Upper lobe of left lung (tissue), 6 donors: ENCODE data around the gene LMO3. TPM values are rescaled to one million over a fixed set of nuclear protein-coding genes. Genes with fewer than 3 reads are reported as not detected.
A peak's percentile ranks its signal among the peaks of the same experiment; 100 is the strongest.

Experiments
- ATAC-seq, 2 donors: fragments of 200-7000 bp; cut with Tn5 transposase; one replicate each; pipeline ENCODE4 v1.9.1; 2022; ENCODE audit warnings: mild to moderate bottlenecking in 2 of 2, moderate library complexity in 2 of 2; ENCODE audit not compliant: low FRiP score in 2 of 2
- DNase-seq, 2 donors: peaks; one replicate each; pipeline ENCODE4 v3.0.0-alpha.2; 2019 to 2020
- H3K27ac ChIP-seq, 4 donors: fragments of 200-600 bp; sonication (generic); one replicate each; pipeline ENCODE4 v1.5.1; 2016 to 2019
- H3K27me3 ChIP-seq, 4 donors: fragments of 200-600 bp; sonication (generic); one replicate each; pipeline ENCODE4 v1.5.1; 2017 to 2019
- H3K36me3 ChIP-seq, 4 donors: fragments of 200-600 bp; sonication (generic); one replicate each; pipeline ENCODE4 v1.5.1; 2016 to 2019
- H3K4me1 ChIP-seq, 4 donors: fragments of 200-600 bp; sonication (generic); one replicate each; pipeline ENCODE4 v1.5.1; 2018 to 2019
- H3K4me3 ChIP-seq, 4 donors: fragments of 200-600 bp; sonication (generic); one replicate each; pipeline ENCODE4 v1.5.1; 2017 to 2019; ENCODE audit warnings: mild to moderate bottlenecking in 2 of 4, moderate library complexity in 1 of 4
- H3K9me3 ChIP-seq, 4 donors: fragments of 200-600 bp; sonication (generic); one replicate each; pipeline ENCODE4 v1.5.1; 2018 to 2019
- CTCF ChIP-seq, 6 experiments: fragments of 450-650 bp in 4 of 6; fragments of 200-600 bp in 2 of 6; sonication (generic) in 2 of 6; IDR thresholded peaks; one replicate each; pipeline ENCODE4 v1.5.1; 2016 to 2019; ENCODE audit warnings: antibody characterized with exemption in 6 of 6
- EP300 ChIP-seq, 4 donors: sonication (generic); formaldehyde crosslinking; IDR thresholded peaks; one replicate each; pipeline ENCODE4 v1.5.1; 2017; ENCODE audit warnings: antibody characterized with exemption in 4 of 4, control low read depth in 2 of 4
- POLR2A ChIP-seq, 4 donors: fragments of 450-650 bp; IDR thresholded peaks; one replicate each; pipeline ENCODE4 v1.5.1; 2016 to 2017; ENCODE audit warnings: antibody characterized with exemption in 4 of 4, mild to moderate bottlenecking in 2 of 4
- POLR2AphosphoS5 ChIP-seq, 2 donors: sonication (generic); formaldehyde crosslinking; IDR thresholded peaks; one replicate each; pipeline ENCODE4 v1.5.1; 2017; ENCODE audit warnings: antibody characterized with exemption in 2 of 2
- WGBS, 2 donors: methylation state at CpG; one replicate each; pipeline ENCODE4 v1.1.5; 2017 to 2018; 5-methylcytosine and 5-hydroxymethylcytosine counted together
- total RNA-seq, 6 donors: library from RNA; depleted of rRNA in 4 of 6; stranded (reverse); fragments of >200 nt in 4 of 6; gene quantifications; one replicate each; pipeline versions ENCODE4 v1.1.0 to v1.2.1, GENCODE V29; 2016 to 2021
- donor health status: DM: no; HTN: no; CAD: no; lungs with moderate emphysema.
- donor health status: DM: no; HTN: yes; CAD: no; lungs with severe emphysema.

LMO3 gene
- total RNA-seq, 6 donors from 2014 or later = 100 to 372 (median 166) TPM

- Histone ChIP-seq H3K9me3 (no peaks in the 10 kb centered on the region), H3K4me1 (no peaks in the 10 kb centered on the region), H3K36me3 (no peaks in the 10 kb centered on the region), H3K27ac (no peak overlapping the region), H3K4me3 (no peak overlapping the region), H3K27me3 (no peaks in the 10 kb centered on the region)
- WGBS, 2 donors = 76 to 82% methylated on average over 2 of the region's 2 CpGs
- DNase-seq = no peak
- peak in 1 of 2 donors; percentile 78 for ATAC-seq
- no peak for TF ChIP-seq POLR2A (IDR thresholded peaks at IDR 0.05)
- TF ChIP-seq CTCF (IDR thresholded peaks at IDR 0.05) = no peak
- TF ChIP-seq POLR2AphosphoS5 (IDR thresholded peaks at IDR 0.05) = no peak
- TF ChIP-seq EP300 (IDR thresholded peaks at IDR 0.05) = no peak
These were observed 79.3 kb downstream of the LMO3 start for GRCh38 chr12:16526693-16527092.

DNA sequence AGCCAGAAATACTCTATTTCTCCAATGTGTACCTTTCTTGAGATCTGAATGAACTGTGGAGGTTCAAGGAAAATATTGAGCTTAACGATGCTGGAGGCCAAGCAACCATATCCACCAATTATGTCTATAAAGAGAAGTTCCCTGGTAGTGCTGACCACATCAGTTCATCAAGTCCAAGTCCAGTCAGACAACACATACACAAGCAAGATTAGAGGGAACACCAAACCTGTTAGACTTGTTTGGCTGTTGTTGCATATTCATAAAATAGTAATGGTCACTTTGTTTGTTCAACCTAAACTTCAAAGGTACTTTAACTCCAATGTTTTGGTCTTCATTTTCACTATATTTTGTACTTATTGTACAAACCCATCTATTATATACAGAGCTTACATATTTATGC, 81.6 kb downstream of the LMO3 start:
- TF ChIP-seq CTCF (IDR thresholded peaks at IDR 0.05) (no peak), EP300 (IDR thresholded peaks at IDR 0.05) (no peak), POLR2A (IDR thresholded peaks at IDR 0.05) (no peak), POLR2AphosphoS5 (IDR thresholded peaks at IDR 0.05) (no peak)
- H3K4me1 ChIP-seq = no peaks in the 10 kb centered on the region
- no peak overlapping the region for H3K4me3 ChIP-seq
- ATAC-seq (no peak), DNase-seq (no peak)
- H3K9me3 ChIP-seq = no peaks in the 10 kb centered on the region
- no peak overlapping the region for H3K27ac ChIP-seq
- H3K27me3 ChIP-seq = no peaks in the 10 kb centered on the region
- H3K36me3 ChIP-seq = no peaks in the 10 kb centered on the region
- 63 to 70% methylated on average over 1 of the region's 1 CpG for WGBS, 2 donors

GRCh38 chr12:16523951-16524331, 82.0 kb downstream of the LMO3 start:
- H3K4me1 ChIP-seq = no peaks in the 10 kb centered on the region
- DNase-seq (no peak), ATAC-seq (no peak)
- TF ChIP-seq EP300 (IDR thresholded peaks at IDR 0.05) (no peak), POLR2A (IDR thresholded peaks at IDR 0.05) (no peak), POLR2AphosphoS5 (IDR thresholded peaks at IDR 0.05) (no peak), CTCF (IDR thresholded peaks at IDR 0.05) (no peak)
- H3K9me3 ChIP-seq = no peaks in the 10 kb centered on the region
- no peak overlapping the region for H3K27ac ChIP-seq
- no peak overlapping the region for H3K4me3 ChIP-seq
- H3K36me3 ChIP-seq = no peaks in the 10 kb centered on the region
- H3K27me3 ChIP-seq = no peaks in the 10 kb centered on the region

DNA sequence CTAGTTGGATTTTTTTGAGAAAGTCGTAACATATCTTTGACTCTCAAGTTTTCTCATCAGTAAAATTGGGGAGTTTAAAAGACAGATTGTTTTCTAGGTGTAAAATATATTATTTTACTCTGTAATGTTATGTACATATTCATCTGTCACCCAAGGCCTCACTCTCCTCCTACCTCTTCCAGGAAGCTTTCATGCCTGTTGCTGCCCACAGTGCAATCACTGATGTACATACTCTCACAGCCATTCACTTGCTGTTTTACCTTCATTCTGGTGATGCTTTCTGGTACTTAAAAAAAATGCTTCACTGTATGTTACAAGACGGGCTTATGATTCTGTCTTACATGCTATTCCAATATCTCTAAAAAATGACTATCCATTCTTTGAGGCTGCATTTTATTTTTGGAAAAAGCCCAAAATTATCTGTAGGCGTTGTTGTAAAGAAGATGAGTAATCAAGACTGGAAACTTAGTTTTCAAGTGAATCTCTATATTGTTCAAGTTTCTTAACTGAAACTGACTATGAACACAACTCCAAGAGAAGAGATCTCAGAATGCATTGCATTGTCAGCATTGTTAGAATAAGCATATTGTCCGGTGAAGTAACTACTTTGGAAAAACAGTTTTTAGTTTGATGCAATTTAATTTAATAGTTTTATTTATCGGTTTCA, 82.5 kb downstream of the LMO3 start:
- H3K9me3 ChIP-seq = no peaks in the 10 kb centered on the region
- no peak overlapping the region for H3K4me3 ChIP-seq
- no peaks in the 10 kb centered on the region for H3K4me1 ChIP-seq
- ATAC-seq (no peak), DNase-seq (no peak)
- 85 to 86% methylated on average over 5 of the region's 5 CpGs for WGBS, 2 donors
- TF ChIP-seq EP300 (IDR thresholded peaks at IDR 0.05) (no peak), CTCF (IDR thresholded peaks at IDR 0.05) (no peak), POLR2A (IDR thresholded peaks at IDR 0.05) (no peak), POLR2AphosphoS5 (IDR thresholded peaks at IDR 0.05) (no peak)
- H3K27me3 ChIP-seq = no peaks in the 10 kb centered on the region
- H3K36me3 ChIP-seq = no peaks in the 10 kb centered on the region
- H3K27ac ChIP-seq = no peak overlapping the region

DNA sequence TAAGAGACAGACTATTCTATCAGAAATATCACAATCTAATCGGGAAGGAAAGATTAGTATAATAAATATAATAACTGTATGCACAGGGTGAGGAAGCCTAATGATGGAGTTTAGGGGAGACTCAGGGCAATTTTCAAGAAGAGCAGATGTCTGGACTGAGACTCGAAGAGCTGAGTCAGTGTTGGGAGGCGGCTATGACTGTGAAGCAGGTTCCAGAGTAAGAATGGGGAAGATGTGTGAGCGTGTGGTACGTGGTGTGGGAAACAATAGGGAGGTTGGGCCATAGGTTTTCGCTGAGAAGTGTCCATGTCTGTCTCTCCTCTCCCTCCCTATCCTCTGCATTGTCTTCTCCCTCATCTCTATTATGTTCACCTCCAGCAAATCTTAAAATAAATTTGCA, 85.6 kb downstream of the LMO3 start:
- Histone ChIP-seq H3K36me3 (no peaks in the 10 kb centered on the region), H3K4me1 (no peaks in the 10 kb centered on the region), H3K27me3 (no peaks in the 10 kb centered on the region), H3K9me3 (no peaks in the 10 kb centered on the region), H3K4me3 (no peak overlapping the region), H3K27ac (no peak overlapping the region)
- 83% methylated on average over 6 of the region's 6 CpGs for WGBS, 2 donors
- TF ChIP-seq POLR2AphosphoS5 (IDR thresholded peaks at IDR 0.05) (no peak), CTCF (IDR thresholded peaks at IDR 0.05) (no peak), EP300 (IDR thresholded peaks at IDR 0.05) (no peak), POLR2A (IDR thresholded peaks at IDR 0.05) (no peak)
- DNase-seq = no peak
- peak in 1 of 2 donors; percentile 12 for ATAC-seq
